Upper lobe of left lung (tissue), 6 donors: ENCODE results near the gene PAQR5. TPM values are rescaled to one million over a fixed set of nuclear protein-coding genes. Genes with fewer than 3 reads are reported as not detected.

ENCODE experiments used
- ATAC-seq, 2 donors: fragments of 200-7000 bp; cut with Tn5 transposase; one replicate each; pipeline ENCODE4 v1.9.1; 2022; ENCODE audit warnings: mild to moderate bottlenecking in 2 of 2, moderate library complexity in 2 of 2; ENCODE audit not compliant: low FRiP score in 2 of 2
- DNase-seq, 2 donors: peaks; one replicate each; pipeline ENCODE4 v3.0.0-alpha.2; 2019 to 2020
- H3K27ac ChIP-seq, 4 donors: fragments of 200-600 bp; sonication (generic); one replicate each; pipeline ENCODE4 v1.5.1; 2016 to 2019
- H3K27me3 ChIP-seq, 4 donors: fragments of 200-600 bp; sonication (generic); one replicate each; pipeline ENCODE4 v1.5.1; 2017 to 2019
- H3K36me3 ChIP-seq, 4 donors: fragments of 200-600 bp; sonication (generic); one replicate each; pipeline ENCODE4 v1.5.1; 2016 to 2019
- H3K4me1 ChIP-seq, 4 donors: fragments of 200-600 bp; sonication (generic); one replicate each; pipeline ENCODE4 v1.5.1; 2018 to 2019
- H3K4me3 ChIP-seq, 4 donors: fragments of 200-600 bp; sonication (generic); one replicate each; pipeline ENCODE4 v1.5.1; 2017 to 2019; ENCODE audit warnings: mild to moderate bottlenecking in 2 of 4, moderate library complexity in 1 of 4
- H3K9me3 ChIP-seq, 4 donors: fragments of 200-600 bp; sonication (generic); one replicate each; pipeline ENCODE4 v1.5.1; 2018 to 2019
- CTCF ChIP-seq, 6 experiments: fragments of 450-650 bp in 4 of 6; fragments of 200-600 bp in 2 of 6; sonication (generic) in 2 of 6; IDR thresholded peaks; one replicate each; pipeline ENCODE4 v1.5.1; 2016 to 2019; ENCODE audit warnings: antibody characterized with exemption in 6 of 6
- EP300 ChIP-seq, 4 donors: sonication (generic); formaldehyde crosslinking; IDR thresholded peaks; one replicate each; pipeline ENCODE4 v1.5.1; 2017; ENCODE audit warnings: antibody characterized with exemption in 4 of 4, control low read depth in 2 of 4
- POLR2A ChIP-seq, 4 donors: fragments of 450-650 bp; IDR thresholded peaks; one replicate each; pipeline ENCODE4 v1.5.1; 2016 to 2017; ENCODE audit warnings: antibody characterized with exemption in 4 of 4, mild to moderate bottlenecking in 2 of 4
- POLR2AphosphoS5 ChIP-seq, 2 donors: sonication (generic); formaldehyde crosslinking; IDR thresholded peaks; one replicate each; pipeline ENCODE4 v1.5.1; 2017; ENCODE audit warnings: antibody characterized with exemption in 2 of 2
- WGBS, 2 donors: methylation state at CpG; one replicate each; pipeline ENCODE4 v1.1.5; 2017 to 2018; 5-methylcytosine and 5-hydroxymethylcytosine counted together
- total RNA-seq, 6 donors: library from RNA; depleted of rRNA in 4 of 6; stranded (reverse); fragments of >200 nt in 4 of 6; gene quantifications; one replicate each; pipeline versions ENCODE4 v1.1.0 to v1.2.1, GENCODE V29; 2016 to 2021
- donor health status: DM: no; HTN: no; CAD: no; lungs with moderate emphysema.
- donor health status: DM: no; HTN: yes; CAD: no; lungs with severe emphysema.

The PAQR5 gene
- total RNA-seq, 6 donors from 2014 or later: 15.5 to 39.8 (median 26.5) TPM

- H3K27me3 ChIP-seq: no peaks in the 10 kb centered on the region
- 91 to 93% methylated on average over 10 of the region's 10 CpGs for WGBS, 2 donors
- H3K27ac ChIP-seq: no peak overlapping the region
- no peaks in the 10 kb centered on the region for H3K36me3 ChIP-seq
- H3K4me1 ChIP-seq: peaks cover 27 to 33% (median 28%) of the 10 kb centered on the region in 4 donors
- H3K9me3 ChIP-seq: no peaks in the 10 kb centered on the region
- no peak for DNase-seq
- no peak overlapping the region for H3K4me3 ChIP-seq
- no peak for TF ChIP-seq CTCF (IDR thresholded peaks at IDR 0.05)
- no peak for TF ChIP-seq POLR2AphosphoS5 (IDR thresholded peaks at IDR 0.05)
- TF ChIP-seq EP300 (IDR thresholded peaks at IDR 0.05): no peak
- no peak for TF ChIP-seq POLR2A (IDR thresholded peaks at IDR 0.05)
- no peak for ATAC-seq
Measured at GRCh38 chr15:69292826-69293420, 5.8 kb upstream of the PAQR5 start.

- Histone ChIP-seq H3K4me3 (no peak overlapping the region), H3K27ac (no peak overlapping the region), H3K36me3 (no peaks in the 10 kb centered on the region), H3K4me1 (peaks cover 21 to 32% (median 26%) of the 10 kb centered on the region in 4 donors), H3K27me3 (peaks cover 0 to 5% (median 2%) of the 10 kb centered on the region in 4 donors), H3K9me3 (no peaks in the 10 kb centered on the region)
- no peak for ATAC-seq
- 95 to 97% methylated on average over 11 of the region's 11 CpGs for WGBS, 2 donors
- TF ChIP-seq POLR2A (IDR thresholded peaks at IDR 0.05): no peak
- no peak for TF ChIP-seq CTCF (IDR thresholded peaks at IDR 0.05)
- no peak for TF ChIP-seq EP300 (IDR thresholded peaks at IDR 0.05)
- TF ChIP-seq POLR2AphosphoS5 (IDR thresholded peaks at IDR 0.05): no peak
- no peak for DNase-seq
Measured at GRCh38 chr15:69293741-69294615, 4.7 kb upstream of the PAQR5 start.

- H3K27ac ChIP-seq: peak overlapping the region in 1 of 4 donors; percentile 18
- DNase-seq (no peak), ATAC-seq (no peak)
- H3K36me3 ChIP-seq: no peaks in the 10 kb centered on the region
- H3K4me3 ChIP-seq: peak overlapping the region in 3 of 4 donors; percentile 58 to 81 (median 64)
- H3K9me3 ChIP-seq: no peaks in the 10 kb centered on the region
- 83 to 93% methylated on average over 6 of the region's 6 CpGs for WGBS, 2 donors
- TF ChIP-seq POLR2AphosphoS5 (IDR thresholded peaks at IDR 0.05): no peak
- TF ChIP-seq EP300 (IDR thresholded peaks at IDR 0.05): no peak
- TF ChIP-seq CTCF (IDR thresholded peaks at IDR 0.05): no peak
- no peak for TF ChIP-seq POLR2A (IDR thresholded peaks at IDR 0.05)
- peaks cover 0 to 12% (median 5%) of the 10 kb centered on the region in 4 donors for H3K27me3 ChIP-seq
- peaks cover 5 to 19% (median 14%) of the 10 kb centered on the region in 4 donors for H3K4me1 ChIP-seq
Measured at GRCh38 chr15:69296606-69297005, 2.1 kb upstream of the PAQR5 start.

- WGBS, 2 donors: 78 to 80% methylated on average over 10 of the region's 10 CpGs
- no peaks in the 10 kb centered on the region for H3K9me3 ChIP-seq
- H3K27me3 ChIP-seq: peaks cover 0 to 12% (median 5%) of the 10 kb centered on the region in 4 donors
- peak overlapping the region; percentile 51 to 76 (median 65) for H3K27ac ChIP-seq
- peak overlapping the region in 3 of 4 donors; percentile 58 to 81 (median 64) for H3K4me3 ChIP-seq
- no peaks in the 10 kb centered on the region for H3K36me3 ChIP-seq
- peaks cover 5 to 19% (median 11%) of the 10 kb centered on the region in 4 donors for H3K4me1 ChIP-seq
- DNase-seq: no peak
- no peak for ATAC-seq
- TF ChIP-seq POLR2A (IDR thresholded peaks at IDR 0.05): no peak
- no peak for TF ChIP-seq POLR2AphosphoS5 (IDR thresholded peaks at IDR 0.05)
- no peak for TF ChIP-seq EP300 (IDR thresholded peaks at IDR 0.05)
- no peak for TF ChIP-seq CTCF (IDR thresholded peaks at IDR 0.05)
Measured at GRCh38 chr15:69297642-69298353, 914 bp upstream of the PAQR5 start.
